HG02642 (cell line): ENCODE measurements around the gene CCDC92B.
"Not testable (repeated sequence)": the region's sequence is repeated elsewhere in the genome, so short reads cannot be mapped to it uniquely, and the experiment has no call there.

ENCODE experiments used
- ATAC-seq: cut with Tn5 transposase; IDR thresholded peaks from one replicate; pipeline ENCODE4 v1.9.1; 2021; ENCODE audit warnings: mild to moderate bottlenecking; ENCODE audit not compliant: unreplicated experiment, poor library complexity

CCDC92B gene

DNA sequence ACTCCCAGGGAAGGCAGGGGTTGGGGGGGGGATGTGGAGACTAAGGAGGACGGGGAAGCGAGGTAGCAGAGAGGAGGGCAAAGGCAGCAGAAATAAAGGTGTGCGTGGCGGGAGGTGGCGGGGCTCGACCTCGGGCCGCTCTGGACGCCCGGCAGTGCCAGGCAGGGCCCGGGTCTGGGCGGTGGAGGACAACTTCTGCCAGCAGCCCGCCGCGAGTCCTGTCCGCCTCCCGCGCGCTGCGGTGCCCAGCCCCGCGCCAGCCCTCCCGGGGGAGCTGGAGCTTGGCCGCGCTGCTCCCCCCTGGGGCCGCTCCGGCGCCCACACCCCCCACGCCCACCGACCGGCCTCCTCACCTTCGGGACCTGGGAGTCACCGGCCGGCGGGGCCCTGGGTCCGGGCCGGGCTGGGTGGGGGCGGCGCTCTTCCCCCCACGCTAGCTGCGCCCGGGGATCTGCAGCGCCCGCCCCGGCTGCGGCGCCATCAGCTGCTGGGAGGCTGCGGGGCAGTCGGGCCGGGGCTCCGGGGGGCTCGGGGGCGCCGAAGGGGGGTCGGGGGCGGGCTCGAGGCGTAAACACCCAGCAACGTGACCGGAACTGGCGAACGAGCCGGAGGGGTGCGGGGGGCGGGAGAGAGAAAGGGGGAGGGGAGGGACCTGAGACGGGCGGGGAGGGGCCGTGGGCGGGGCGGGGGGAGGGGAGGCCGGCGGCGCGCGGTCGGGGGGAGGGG is at the start of gene CCDC92B:
Gene CCDC92B, minus strand, starts transcription at position 595 of the 726 bp plus-strand sequence. CDS start 14,507 bp downstream, outside the sequence.
- ATAC-seq: no peak

DNA sequence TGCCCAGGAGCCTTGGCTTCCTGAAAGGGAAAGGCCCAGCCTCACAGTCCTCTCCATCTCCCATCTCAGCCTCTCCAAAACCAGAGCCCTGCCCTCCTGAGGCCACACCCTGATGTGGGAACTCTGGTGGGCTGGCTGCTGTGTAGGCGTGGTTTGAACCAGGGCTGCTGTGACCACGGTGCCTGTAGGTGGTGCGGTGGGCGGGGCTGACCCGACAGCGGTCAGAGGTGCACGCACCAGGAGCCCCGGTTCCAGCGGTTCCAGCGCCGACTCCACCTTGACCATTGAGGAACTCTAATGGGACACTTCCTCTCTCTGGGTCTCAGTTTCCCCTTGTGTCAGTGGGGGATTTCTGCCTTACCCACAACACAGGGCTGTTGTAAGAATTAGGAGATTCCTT is 49.2 kb upstream of the CCDC92B start:
- no peak for ATAC-seq

- no peak for ATAC-seq
Observed at GRCh38 chr17:2798188-2798587, 48.7 kb upstream of the CCDC92B start.

DNA sequence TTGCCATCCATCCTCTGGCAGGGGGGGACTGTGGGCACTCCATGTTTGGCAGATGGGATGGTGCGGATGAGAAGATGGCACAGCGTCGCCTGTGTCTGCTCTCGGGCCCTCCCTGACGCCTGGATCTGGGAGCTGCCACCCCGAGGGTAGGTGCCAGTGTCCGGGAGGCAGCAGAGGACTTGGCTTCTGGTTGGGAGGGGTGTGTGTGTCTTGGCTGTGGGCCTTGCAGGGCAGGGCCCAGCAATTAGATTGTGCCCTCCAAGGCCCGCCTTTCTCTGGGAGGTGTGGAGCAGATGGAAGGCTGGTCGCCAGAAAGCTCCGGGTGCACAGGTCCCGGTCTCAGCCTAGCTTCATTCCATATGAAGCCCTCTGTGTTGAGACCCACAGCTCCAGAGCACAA is 48.2 kb upstream of the CCDC92B start:
- ATAC-seq: no peak

- no peak for ATAC-seq
Observed at GRCh38 chr17:2797226-2797625, 47.8 kb upstream of the CCDC92B start.

- ATAC-seq: no peak
Observed at GRCh38 chr17:2796164-2797125, 47.0 kb upstream of the CCDC92B start, which contains the start of gene RAP1GAP2. TSS of gene RAP1GAP2 (plus strand) at chr17:2796438. CDS start at chr17:2796528, 90 bp downstream.

DNA sequence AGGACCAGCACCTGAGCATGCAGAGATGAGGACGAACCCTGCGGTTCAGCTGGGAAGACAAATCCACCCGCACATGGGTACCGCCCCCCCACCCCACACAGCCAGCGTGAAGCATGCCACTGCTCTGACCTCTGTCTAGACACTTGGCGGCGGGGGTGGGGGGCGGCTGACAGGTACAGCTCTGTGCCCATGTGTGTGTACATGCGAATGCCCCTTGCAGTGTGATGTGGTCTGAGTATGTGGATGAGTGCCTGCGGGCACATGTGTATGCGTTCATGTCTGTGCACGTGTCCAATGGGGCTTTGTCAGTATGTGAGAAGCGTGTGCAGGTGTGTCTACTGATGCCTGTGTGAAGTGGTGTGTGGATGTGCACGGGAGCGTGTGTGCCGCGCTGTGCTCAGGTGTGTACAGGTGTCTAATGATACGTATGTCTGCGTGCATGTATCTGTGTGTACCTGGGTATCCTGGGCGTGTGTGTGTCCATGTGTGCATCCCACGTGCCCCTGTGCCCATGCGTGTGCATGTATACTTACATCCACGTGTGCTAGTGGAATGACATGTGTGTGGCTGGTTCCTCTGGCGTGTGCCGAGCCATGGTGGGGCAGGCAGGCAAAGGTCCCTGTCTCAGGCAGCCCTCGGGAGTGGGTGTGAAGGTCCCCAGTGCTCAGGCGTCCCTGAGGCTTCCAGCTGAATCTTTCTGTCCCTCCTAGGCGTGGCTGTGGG is 46.1 kb upstream of the CCDC92B start:
- no peak for ATAC-seq

- ATAC-seq: no peak
Observed at GRCh38 chr17:2794111-2794803, 44.8 kb upstream of the CCDC92B start.

- ATAC-seq: no peak
Observed at GRCh38 chr17:2792366-2793169, 43.1 kb upstream of the CCDC92B start.

- no peak for ATAC-seq
Observed at GRCh38 chr17:2789700-2790099, 40.2 kb upstream of the CCDC92B start.

- ATAC-seq: peak; percentile 83
Observed at GRCh38 chr17:2786176-2786881, 36.9 kb upstream of the CCDC92B start.

DNA sequence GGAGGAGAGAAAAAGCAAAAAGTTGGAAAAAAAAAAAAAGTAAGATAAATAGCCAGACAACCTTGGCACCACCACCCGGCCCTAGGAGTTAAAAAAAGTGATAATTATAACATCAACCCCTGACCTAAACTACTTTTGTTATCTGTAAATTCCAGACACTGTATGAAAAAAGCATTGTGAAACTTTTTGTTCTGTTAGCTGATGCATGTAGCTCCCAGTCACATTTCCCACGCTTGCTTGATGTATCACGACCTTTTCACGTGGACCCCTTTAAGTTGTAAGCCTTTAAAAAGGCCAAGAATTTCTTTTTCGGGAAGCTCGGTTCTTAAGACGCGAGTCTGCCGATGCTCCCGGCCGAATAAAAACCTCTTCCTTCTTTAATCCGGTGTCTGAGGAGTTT is 35.9 kb upstream of the CCDC92B start:
- not testable (repeated sequence) for ATAC-seq

DNA sequence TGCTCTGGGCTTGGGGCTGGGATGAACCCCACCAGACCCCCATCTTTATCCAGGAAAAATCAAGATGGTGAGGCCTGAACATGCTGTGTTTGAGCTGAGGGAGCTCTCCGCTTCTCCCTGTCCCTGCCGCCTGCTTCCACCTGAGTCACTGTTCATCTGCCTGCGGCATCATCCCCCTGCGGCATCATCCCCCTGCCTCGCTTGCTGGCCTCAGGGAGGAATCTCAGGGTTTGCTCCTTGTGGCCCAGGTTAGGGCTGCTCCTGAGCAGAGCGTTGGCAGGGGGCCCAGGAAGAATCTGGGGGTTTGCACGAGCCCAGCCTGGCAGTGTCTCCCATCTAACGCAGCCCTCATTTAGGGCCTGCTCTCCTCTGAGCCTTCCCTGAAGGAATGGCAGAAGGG is 35.4 kb upstream of the CCDC92B start:
- no peak for ATAC-seq

GRCh38 chr17:2783310-2784030 is 34.0 kb upstream of the CCDC92B start:
- ATAC-seq: no peak

DNA sequence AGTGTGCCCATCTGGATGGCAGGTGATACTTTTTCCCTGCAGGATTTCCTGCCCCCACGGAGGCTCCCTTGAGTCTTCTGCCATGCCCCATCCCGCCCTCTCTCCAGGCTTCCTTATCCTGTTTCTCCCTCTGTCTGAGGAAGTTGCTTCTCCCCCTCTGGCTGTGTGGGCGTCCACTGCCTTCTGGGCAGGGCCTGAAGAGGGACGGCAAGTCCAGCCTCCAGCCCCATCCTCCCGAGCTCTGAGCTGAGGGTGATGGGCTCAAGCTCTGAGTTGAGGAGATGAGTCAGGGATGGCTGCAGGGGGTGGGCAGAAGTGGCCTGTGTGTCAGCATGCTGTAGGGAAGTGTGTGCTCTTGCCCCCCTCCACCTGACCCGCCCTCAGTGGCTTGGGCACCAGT is 32.6 kb upstream of the CCDC92B start:
- no peak for ATAC-seq

- not testable (repeated sequence) for ATAC-seq
Observed at GRCh38 chr17:2781598-2781997, 32.1 kb upstream of the CCDC92B start.

DNA sequence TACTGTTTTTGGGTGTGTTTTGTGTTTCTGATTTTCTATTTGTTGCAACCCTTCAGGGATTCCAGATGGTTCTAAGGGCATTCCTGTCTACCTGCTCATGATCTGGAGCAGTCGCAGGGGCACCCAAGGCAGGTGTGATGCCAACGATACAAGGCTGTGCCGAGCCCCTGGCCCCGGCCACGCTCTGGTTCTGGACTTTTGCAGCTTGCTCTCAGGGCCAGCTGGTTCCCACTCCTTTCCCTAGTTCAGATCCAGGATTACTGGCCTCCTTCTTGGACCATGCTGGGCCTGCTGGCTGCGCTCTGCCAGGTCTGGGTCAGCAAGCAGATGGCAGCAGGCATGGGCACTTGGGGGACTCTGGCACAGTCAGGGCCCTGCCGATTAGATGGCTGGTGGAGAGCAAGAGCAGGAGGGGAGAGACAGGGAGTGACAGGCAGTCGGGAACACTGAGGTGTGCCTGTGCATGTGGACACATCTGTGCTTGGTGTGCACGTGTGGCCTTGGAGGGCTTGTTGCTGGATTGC is 31.5 kb upstream of the CCDC92B start:
- no peak for ATAC-seq

- ATAC-seq: no peak
Observed at GRCh38 chr17:2780256-2780655, 30.8 kb upstream of the CCDC92B start.
